HCT116 (cell line): Measurements from ENCODE around the gene STOX2. TPM values are rescaled to one million over a fixed set of nuclear protein-coding genes. Genes with fewer than 3 reads are reported as not detected.

ENCODE experiments used
- ATAC-seq: fragments of 200-7000 bp; cut with Tn5 transposase; 2 replicates; pipeline ENCODE4 v1.9.1; 2020; ENCODE audit warnings: mild to moderate bottlenecking, moderate library complexity
- BruUV-seq: library from RNA; stranded (reverse); fragments of 400-500 nt; replicated peaks from 2 replicates; lab custom pipeline; 2021; lab: Mats Ljungman, UMichigan
- CTCF ChIA-PET: fragments of 300-600 bp; sonication (Branson Sonifier 250); formaldehyde crosslinking; loops from one replicate; lab custom pipeline; 2021; ENCODE audit warnings: antibody characterized with exemption; lab: Charles Lee
- POLR2A ChIA-PET: fragments of 300-600, 350-600 bp; sonication (Branson Sonifier 250); formaldehyde crosslinking; loops from one replicate; lab custom pipeline; 2021; ENCODE audit warnings: antibody characterized with exemption; lab: Charles Lee
- RAD21 ChIA-PET, 2 experiments: fragments of 300-600 bp; sonication (Branson Sonifier 250); formaldehyde crosslinking; loops; one replicate each; lab custom pipeline; 2023; ENCODE audit warnings: low total read pairs in 2 of 2; ENCODE audit not compliant: uncharacterized antibody in 2 of 2, unreplicated experiment in 2 of 2, low non-redundant PET in 1 of 2; lab: Charles Lee
- DNase-seq: peaks from one replicate; pipeline ENCODE4 v3.0.0-alpha.2; 2010; ENCODE audit warnings: low read depth, low spot score
- H2AFZ ChIP-seq: fragments of 200-600 bp; shearing (Covaris generic), sonication (generic); 2 replicates; pipeline ENCODE4 v1.6.1; 2017; ENCODE audit warnings: low read depth, mixed run types, mixed read lengths, antibody characterized with exemption, low read length; ENCODE audit not compliant: poor library complexity, severe bottlenecking
- H3K27ac ChIP-seq: 2 replicates; pipeline ENCODE4 v1.5.1; 2012; ENCODE audit warnings: low read depth, low read length
- H3K27me3 ChIP-seq: fragments of 200-600 bp; sonication (generic); 2 replicates; pipeline ENCODE4 v1.6.1; 2016; ENCODE audit warnings: mixed run types, low read length, mixed read lengths; ENCODE audit not compliant: insufficient read depth
- H3K36me3 ChIP-seq, 2 experiments: fragments of 200-500 bp in 1 of 2; fragments of 200-600 bp in 1 of 2; sonication (Bioruptor generic) in 1 of 2; sonication (generic) in 1 of 2; 2 replicates each; pipeline versions ENCODE4 v1.5.1 to v1.6.1; 2014 to 2016; ENCODE audit warnings: low read length in 2 of 2, inconsistent platforms in 1 of 2, mixed read lengths in 1 of 2, mixed run types in 1 of 2; ENCODE audit not compliant: insufficient read depth in 2 of 2, control insufficient read depth in 1 of 2
- H3K4me1 ChIP-seq, 2 experiments: fragments of 200-600 bp in 1 of 2; sonication (generic) in 1 of 2; 2 replicates each; pipeline versions ENCODE4 v1.5.1 to v1.6.1; 2012 to 2017; ENCODE audit warnings: low read length in 2 of 2, inconsistent platforms in 1 of 2, mild to moderate bottlenecking in 1 of 2, mixed read lengths in 1 of 2, mixed run types in 1 of 2, moderate library complexity in 1 of 2; ENCODE audit not compliant: insufficient read depth in 2 of 2, control insufficient read depth in 1 of 2
- H3K4me2 ChIP-seq: fragments of 200-600 bp; sonication (generic); 2 replicates; pipeline ENCODE4 v1.6.1; 2017; ENCODE audit warnings: mixed run types, low read length, mixed read lengths
- H3K4me3 ChIP-seq, 2 experiments: fragments of 200-600 bp in 1 of 2; sonication (generic) in 1 of 2; replicated peaks in 1 of 2; 2 replicates each; pipeline ENCODE4 v1.5.1; 2011 to 2016; ENCODE audit warnings: low read length in 2 of 2, control low read depth in 1 of 2, low read depth in 1 of 2, mild to moderate bottlenecking in 1 of 2, mixed read lengths in 1 of 2, mixed run types in 1 of 2
- H3K79me2 ChIP-seq: fragments of 200-600 bp; sonication (generic); 2 replicates; pipeline ENCODE4 v1.6.1; 2017; ENCODE audit warnings: mild to moderate bottlenecking, mixed run types, low read length, moderate library complexity, mixed read lengths; ENCODE audit not compliant: insufficient read depth
- H3K9ac ChIP-seq: fragments of 200-600 bp; sonication (generic); 2 replicates; pipeline ENCODE4 v1.6.1; 2016; ENCODE audit warnings: low read length, mixed read lengths
- H3K9me2 ChIP-seq: fragments of 200-600 bp; sonication (generic), shearing (Covaris generic); 2 replicates; pipeline ENCODE4 v1.6.1; 2017; ENCODE audit warnings: mixed run types, mild to moderate bottlenecking, moderate library complexity; ENCODE audit not compliant: insufficient read depth
- H3K9me3 ChIP-seq, 2 experiments: fragments of 200-500 bp in 1 of 2; fragments of 200-600 bp in 1 of 2; sonication (Bioruptor generic) in 1 of 2; sonication (generic) in 1 of 2; 2 replicates each; pipeline ENCODE4 v1.6.1; 2014 to 2017; ENCODE audit warnings: low read length in 2 of 2, mixed read lengths in 2 of 2, inconsistent platforms in 1 of 2, low read depth in 1 of 2, mild to moderate bottlenecking in 1 of 2, mixed run types in 1 of 2, moderate library complexity in 1 of 2; ENCODE audit not compliant: control insufficient read depth in 1 of 2, insufficient read depth in 1 of 2
- H4K20me1 ChIP-seq: fragments of 200-600 bp; sonication (generic), shearing (Covaris generic); 2 replicates; pipeline ENCODE4 v1.6.1; 2017; ENCODE audit warnings: mixed run types, mild to moderate bottlenecking, moderate library complexity; ENCODE audit not compliant: insufficient read depth
- CBX3 ChIP-seq: IDR thresholded peaks from 2 replicates; pipeline ENCODE4 v1.6.1; 2012; ENCODE audit warnings: low read depth
- CEBPB ChIP-seq: IDR thresholded peaks from 2 replicates; pipeline ENCODE4 v1.6.1; 2012; ENCODE audit warnings: low read depth
- FOSL1 ChIP-seq: IDR thresholded peaks from 2 replicates; pipeline ENCODE4 v1.6.1; 2012; ENCODE audit warnings: low read depth
- JUND ChIP-seq: IDR thresholded peaks from 2 replicates; pipeline ENCODE4 v1.6.1; 2012
- MAX ChIP-seq: IDR thresholded peaks from 2 replicates; pipeline ENCODE4 v1.6.1; 2012
- POLR2A ChIP-seq: IDR thresholded peaks from 2 replicates; pipeline ENCODE4 v1.7.0; 2011; ENCODE audit warnings: borderline replicate concordance; ENCODE audit not compliant: insufficient read depth, insufficient read length; ENCODE audit errors: extremely low read depth
- POLR2AphosphoS5 ChIP-seq: IDR thresholded peaks from 2 replicates; pipeline ENCODE4 v1.6.1; 2011; ENCODE audit warnings: mild to moderate bottlenecking, low read depth, low read length, moderate library complexity
- RAD21 ChIP-seq: IDR thresholded peaks from 2 replicates; pipeline ENCODE4 v1.6.1; 2012; ENCODE audit warnings: low read depth, mild to moderate bottlenecking
- REST ChIP-seq: IDR thresholded peaks from 2 replicates; pipeline ENCODE4 v1.6.1; 2012; ENCODE audit warnings: low read depth
- SRF ChIP-seq: IDR thresholded peaks from 2 replicates; pipeline ENCODE4 v1.6.1; 2012; ENCODE audit warnings: low read depth
- ZNF274 ChIP-seq: fragments of 200-500 bp; sonication (Bioruptor generic); IDR thresholded peaks from 2 replicates; pipeline ENCODE4 v1.6.1; 2014; ENCODE audit warnings: mild to moderate bottlenecking, low read depth, low read length, inconsistent platforms
- intact Hi-C: fragments of 100-400 bp; cut with micrococcal nuclease; formaldehyde crosslinking; loops from 2 replicates; pipeline ENCODE4 v1.10.0; 2022
- total RNA-seq: library from RNA; stranded (reverse); gene quantifications from one replicate; pipeline ENCODE4 v1.2.1, GENCODE V29; 2021; ENCODE audit not compliant: unreplicated experiment

STOX2 gene
- total RNA-seq, 1 experiment from 2014 or later, result 6.3 TPM

GRCh38 chr4:183867247-183867646, 37.9 kb upstream of the STOX2 start:
- Histone ChIP-seq H3K9ac (no peak overlapping the region), H4K20me1 (no peaks in the 10 kb centered on the region), H3K4me1 (no peaks in the 10 kb centered on the region), H3K27ac (no peak overlapping the region), H3K27me3 (no peaks in the 10 kb centered on the region), H3K9me3 (no peaks in the 10 kb centered on the region), H3K4me3 (no peak overlapping the region), H3K9me2 (no peaks in the 10 kb centered on the region), H3K79me2 (no peaks in the 10 kb centered on the region), H3K4me2 (no peak overlapping the region), H3K36me3 (no peaks in the 10 kb centered on the region), H2AFZ (no peak overlapping the region)
- ChIA-PET POLR2A (no interaction called here), CTCF (no interaction called here), RAD21 (no interaction called here)
- DNase-seq, result no peak
- ATAC-seq, result no peak
- BruUV-seq, result no TSS peak
- intact Hi-C loops, result no loop called here
- TF ChIP-seq FOSL1 (no peak), SRF (no peak), POLR2AphosphoS5 (no peak), REST (no peak), POLR2A (no peak), RAD21 (no peak), JUND (no peak), CBX3 (no peak), ZNF274 (no peak), CEBPB (no peak), MAX (no peak)
